GM12878 (cell line): ENCODE data around the gene ATP5PD. TPM values are rescaled to one million over a fixed set of nuclear protein-coding genes. Genes with fewer than 3 reads are reported as not detected.

Experiments
- CUX1 ChIP-seq: IDR thresholded peaks from 2 replicates; pipeline ENCODE4 v1.6.1; 2012; ENCODE audit warnings: improper control_type of control experiment, low read depth, low read length; ENCODE audit not compliant: insufficient replicate concordance
- EED ChIP-seq: sonication (generic); IDR thresholded peaks from 2 replicates; pipeline ENCODE4 v1.6.1; 2016; ENCODE audit warnings: antibody characterized with exemption, low read depth
- EGR1 ChIP-seq, 2 experiments: IDR thresholded peaks; 1 replicate in 1 of 2; 2 replicates in 1 of 2; pipeline ENCODE4 v1.6.1; 2011 to 2012; ENCODE audit warnings: low read depth in 2 of 2, low read length in 2 of 2, borderline replicate concordance in 1 of 2, mild to moderate bottlenecking in 1 of 2, moderate library complexity in 1 of 2
- ELK1 ChIP-seq: IDR thresholded peaks from 2 replicates; pipeline ENCODE4 v1.6.1; 2012; ENCODE audit warnings: low read depth, low read length, improper control_type of control experiment
- GATAD2B ChIP-seq: fragments of 450-650 bp; conservative IDR thresholded peaks from 2 replicates; pipeline ENCODE4 v1.6.1; 2017; ENCODE audit warnings: low read depth, mild to moderate bottlenecking, moderate library complexity
- MAX ChIP-seq: IDR thresholded peaks from 2 replicates; pipeline ENCODE4 v1.6.1; 2012; ENCODE audit warnings: low read depth, low read length, improper control_type of control experiment
- MTA3 ChIP-seq: IDR thresholded peaks from 2 replicates; pipeline ENCODE4 v1.6.1; 2012; ENCODE audit warnings: low read length, inconsistent platforms, borderline replicate concordance
- MYC ChIP-seq: IDR thresholded peaks from 2 replicates; pipeline ENCODE4 v1.6.1; 2011; ENCODE audit warnings: mild to moderate bottlenecking, low read length, moderate library complexity, inconsistent platforms; ENCODE audit not compliant: insufficient read depth, insufficient replicate concordance, insufficient read length, severe bottlenecking
- NFYA ChIP-seq: IDR thresholded peaks from 2 replicates; pipeline ENCODE4 v1.6.1; 2011; ENCODE audit warnings: low read depth, mild to moderate bottlenecking, low read length, improper control_type of control experiment, borderline replicate concordance
- NFYB ChIP-seq: IDR thresholded peaks from 2 replicates; pipeline ENCODE4 v1.6.1; 2011; ENCODE audit warnings: low read depth, mild to moderate bottlenecking, low read length, improper control_type of control experiment, moderate library complexity; ENCODE audit not compliant: insufficient read depth
- NKRF ChIP-seq: fragments of 450-650 bp; conservative IDR thresholded peaks from 2 replicates; pipeline ENCODE4 v1.6.1; 2017; ENCODE audit warnings: mild to moderate bottlenecking, moderate library complexity
- SMARCA5 ChIP-seq: fragments of 450-650 bp; IDR thresholded peaks from 2 replicates; pipeline ENCODE4 v1.6.1; 2017; ENCODE audit warnings: mild to moderate bottlenecking
- SP1 ChIP-seq: IDR thresholded peaks from one replicate; pipeline ENCODE4 v1.6.1; 2011; ENCODE audit warnings: low read depth, low read length
- SUPT20H ChIP-seq: IDR thresholded peaks from 2 replicates; pipeline ENCODE4 v1.6.1; 2011; ENCODE audit warnings: low read depth, mild to moderate bottlenecking, low read length, moderate library complexity, borderline replicate concordance; ENCODE audit not compliant: control insufficient read depth
- YBX1 ChIP-seq: fragments of 450-650 bp; IDR thresholded peaks from 2 replicates; pipeline ENCODE4 v1.6.1; 2016; ENCODE audit warnings: antibody characterized with exemption
- YY1 ChIP-seq: IDR thresholded peaks from 2 replicates; pipeline ENCODE4 v1.6.1; 2011; ENCODE audit warnings: low read depth, mild to moderate bottlenecking, low read length
- ZBTB33 ChIP-seq: fragments of 450-650 bp; IDR thresholded peaks from 2 replicates; pipeline ENCODE4 v1.6.1; 2017; ENCODE audit warnings: mild to moderate bottlenecking
- ZNF217 ChIP-seq: fragments of 450-650 bp; IDR thresholded peaks from 2 replicates; pipeline ENCODE4 v1.6.1; 2017; ENCODE audit warnings: antibody characterized with exemption, mild to moderate bottlenecking
- ZNF384 ChIP-seq: IDR thresholded peaks from 2 replicates; pipeline ENCODE4 v1.6.1; 2012; ENCODE audit warnings: low read depth, mild to moderate bottlenecking, low read length, improper control_type of control experiment, borderline replicate concordance
- polyA plus RNA-seq, 11 experiments: library from polyadenylated mRNA; depleted of rRNA in 4 of 11; unstranded in 6 of 11; stranded (reverse) in 5 of 11; fragments of >200 nt; fragmentation: Nextera tagmentation in 4 of 11; fragmentation: Illumina TruSeq in 1 of 11; extraction: Ambion mirVana in 4 of 11; extraction: Trizol in 1 of 11; gene quantifications; 1 replicate in 1 of 11; 2 replicates in 10 of 11; pipeline versions ENCODE4 v1.2.1 to v1.2.3, GENCODE V29; 2011 to 2016; ENCODE audit warnings: inconsistent platforms in 2 of 11, missing spikeins in 2 of 11, low read depth in 1 of 11
- total RNA-seq, 4 experiments: library from RNA; depleted of rRNA in 3 of 4; stranded (reverse); fragments of >200 nt in 3 of 4; fragmentation: Illumina TruSeq in 1 of 4; extraction: Trizol in 1 of 4; gene quantifications; 2 replicates each; pipeline versions ENCODE4 v1.2.1 to v1.2.3, GENCODE V29; 2013 to 2021

The ATP5PD gene
- total and polyA plus RNA-seq, 10 of the 15 experiments (the other 5 are each of a cell fraction or from before 2014, with no cell fraction given): 172 to 772 (median 321) TPM

GRCh38 chr17:75034236-75034908 is 12.4 kb downstream of the ATP5PD start (continued):
- TF ChIP-seq ELK1: no peak
- peak; percentile 83 for TF ChIP-seq YY1
- no peak for TF ChIP-seq NFYB
- peak; percentile 90 for TF ChIP-seq ZNF217
- TF ChIP-seq MAX: peak; percentile 84; the same call in 1 of the 2 replicates
- TF ChIP-seq MTA3: no peak; the same call in 1 of the 2 replicates
- no peak for TF ChIP-seq ZBTB33
- no peak for TF ChIP-seq EED
- no peak for TF ChIP-seq ZNF384
- TF ChIP-seq GATAD2B: no peak
- peak; percentile 16 for TF ChIP-seq SP1
- TF ChIP-seq CUX1: no peak
- no peak for TF ChIP-seq SUPT20H
- TF ChIP-seq SMARCA5: peak; percentile 99
- TF ChIP-seq EGR1 (IDR thresholded peaks at IDR 0.05; ENCODE audit: borderline replicate concordance in 1 of 2, low read depth in 2 of 2, low read length in 2 of 2): 0 out of 3 replicates have a peak, but pooled peaks of 1 of the 2 experiments have one; percentile 7
- no peak for TF ChIP-seq NKRF
- no peak for TF ChIP-seq YBX1
- TF ChIP-seq MYC: no peak
- no peak for TF ChIP-seq NFYA
